ENCODE results near the gene TRIM68. TPM values are rescaled to one million over a fixed set of nuclear protein-coding genes. Genes with fewer than 3 reads are reported as not detected.

The TRIM68 gene
- total RNA-seq, 2 experiments from 2014 or later, result 8.7 to 9.2 TPM

GRCh38 chr11:4636962-4637661 is 29.1 kb upstream of the TRIM68 start, which contains the start of gene OR51D1:
TSS of gene OR51D1 (plus strand) at chr11:4637477. CDS start at chr11:4639791, 2,314 bp downstream.
- intact Hi-C loops (cut with micrococcal nuclease), result loop anchor here (1.0 to 10.0 kb wide), 4 partner anchors 188 to 745 kb away; partner anchors contain the start of genes OR51F2 and OR51M1
- no peaks in the 10 kb centered on the region for H3K36me3 Mint-ChIP-seq
- ChIA-PET CTCF (interaction anchor here (0.6 to 4.1 kb wide), 34 partner anchors 8 to 1254 kb away, joined by 3 to 38 read pairs (median 4); partner anchors contain the start of genes OR51E2 and TRIM68), POLR2A (no interaction called here)
- peaks cover 2% of the 10 kb centered on the region for H3K27me3 Mint-ChIP-seq
- no peaks in the 10 kb centered on the region for H3K9me3 Mint-ChIP-seq
- DNase-seq, result peak; percentile 76
- H3K4me1 Mint-ChIP-seq (ENCODE audit: low read depth), result no peaks in the 10 kb centered on the region
- H3K27ac Mint-ChIP-seq, result no peak within 1 kb of the TSS
- no peak within 1 kb of the TSS for H3K4me3 Mint-ChIP-seq

- CTCF ChIA-PET, result interaction anchor here (0.5 to 4.1 kb wide), 22 partner anchors 9 to 1255 kb away, joined by 3 to 38 read pairs (median 4); no protein-coding TSS in a partner anchor
- POLR2A ChIA-PET, result no interaction called here
These were observed 28.1 kb upstream of the TRIM68 start for GRCh38 chr11:4636136-4636535.

DNA sequence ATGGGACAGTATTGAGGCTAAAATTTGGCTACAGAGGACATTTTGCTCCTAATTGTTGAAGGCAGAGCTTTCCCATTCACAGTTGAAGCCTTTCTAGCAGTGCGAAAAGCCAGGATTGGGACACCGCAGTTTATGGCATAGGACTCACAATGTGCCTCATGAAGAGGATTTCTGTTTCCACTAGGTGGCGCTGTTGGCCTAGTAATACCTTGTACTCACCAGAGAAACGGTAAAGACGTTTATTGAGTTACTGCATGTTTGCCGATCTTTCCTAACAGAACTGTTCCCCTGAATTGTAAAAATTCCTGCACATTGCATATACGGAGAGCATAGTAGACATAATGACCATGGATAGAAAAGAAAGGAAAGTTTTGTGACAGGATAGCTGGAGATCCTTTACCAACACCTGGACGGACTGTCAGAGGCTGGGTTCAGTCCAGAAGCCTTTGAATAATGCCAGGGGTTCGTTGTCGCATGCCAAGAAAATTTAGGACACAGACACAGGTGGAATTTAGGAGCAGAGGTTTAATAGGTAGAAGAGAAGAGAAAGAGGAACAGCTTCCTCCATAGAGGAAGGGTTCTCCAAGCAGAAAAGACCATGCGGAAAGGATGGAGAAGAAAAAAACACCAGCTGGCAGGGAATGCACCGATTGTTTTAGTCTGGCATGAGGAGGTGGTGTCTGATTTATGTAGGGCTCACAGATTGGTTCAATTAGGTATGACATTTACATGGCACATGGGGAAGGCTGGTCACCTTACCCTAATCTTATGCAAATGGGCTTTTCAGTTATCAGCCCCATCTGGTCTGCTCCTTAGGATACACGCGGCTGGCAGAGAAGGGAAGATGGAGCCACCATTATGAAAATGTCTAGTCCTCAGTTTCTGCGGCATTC is 18.4 kb upstream of the TRIM68 start:
- Mint-ChIP-seq H3K36me3 (peaks cover 4% of the 10 kb centered on the region), H3K4me1 (ENCODE audit: low read depth) (no peaks in the 10 kb centered on the region), H3K4me3 (no peak overlapping the region), H3K27ac (no peak overlapping the region), H3K9me3 (peaks cover 16% of the 10 kb centered on the region), H3K27me3 (peaks cover 28% of the 10 kb centered on the region)
- POLR2A ChIA-PET, result no interaction called here
- CTCF ChIA-PET, result interaction anchor here (3.9 kb wide), 1 partner anchor 11 kb away, joined by 38 read pairs; the partner anchor contains the start of gene OR51D1
- intact Hi-C loops (cut with micrococcal nuclease), result no loop called here
- peak; percentile 58 for DNase-seq

More at GRCh38 chr11:4636136-4636535, 28.1 kb upstream of the TRIM68 start:
- no peak for DNase-seq
- no peaks in the 10 kb centered on the region for H3K9me3 Mint-ChIP-seq
- no peaks in the 10 kb centered on the region for H3K36me3 Mint-ChIP-seq
- peaks cover 4% of the 10 kb centered on the region for H3K27me3 Mint-ChIP-seq
- no peak overlapping the region for H3K4me3 Mint-ChIP-seq
- intact Hi-C loops (cut with micrococcal nuclease), result loop anchor here (2.0 to 10.0 kb wide), 3 partner anchors 189 to 746 kb away; partner anchors contain the start of genes OR51F2 and OR51M1
- H3K27ac Mint-ChIP-seq, result no peak overlapping the region
- H3K4me1 Mint-ChIP-seq (ENCODE audit: low read depth), result no peaks in the 10 kb centered on the region

- Mint-ChIP-seq H3K27ac (no peak overlapping the region), H3K9me3 (no peaks in the 10 kb centered on the region), H3K27me3 (peaks cover 11% of the 10 kb centered on the region), H3K36me3 (no peaks in the 10 kb centered on the region), H3K4me3 (no peak overlapping the region), H3K4me1 (ENCODE audit: low read depth) (no peaks in the 10 kb centered on the region)
- no peak for DNase-seq
- ChIA-PET POLR2A (no interaction called here), CTCF (no interaction called here)
- intact Hi-C loops (cut with micrococcal nuclease), result no loop called here
These were observed 11.5 kb upstream of the TRIM68 start for GRCh38 chr11:4619514-4619913.

- Mint-ChIP-seq H3K27ac (no peak overlapping the region), H3K9me3 (no peaks in the 10 kb centered on the region), H3K4me1 (ENCODE audit: low read depth) (no peaks in the 10 kb centered on the region), H3K4me3 (no peak overlapping the region), H3K36me3 (no peaks in the 10 kb centered on the region), H3K27me3 (peaks cover 11% of the 10 kb centered on the region)
- intact Hi-C loops (cut with micrococcal nuclease), result no loop called here
- CTCF ChIA-PET, result no interaction called here
- no peak for DNase-seq
- POLR2A ChIA-PET, result no interaction called here
These were observed 7.9 kb upstream of the TRIM68 start for GRCh38 chr11:4615856-4616444.

GRCh38 chr11:4611986-4612385 is 4.0 kb upstream of the TRIM68 start:
- H3K9me3 Mint-ChIP-seq, result no peaks in the 10 kb centered on the region
- ChIA-PET CTCF (interaction anchor here (1.5 kb wide), 1 partner anchor 25 kb away, joined by 10 read pairs; the partner anchor contains the start of gene OR51D1), POLR2A (no interaction called here)
- H3K27me3 Mint-ChIP-seq, result peaks cover 2% of the 10 kb centered on the region
- intact Hi-C loops (cut with micrococcal nuclease), result no loop called here
- H3K4me3 Mint-ChIP-seq, result no peak overlapping the region
- no peak for DNase-seq
- peaks cover 24% of the 10 kb centered on the region for H3K4me1 Mint-ChIP-seq (ENCODE audit: low read depth)
- no peak overlapping the region for H3K27ac Mint-ChIP-seq
- no peaks in the 10 kb centered on the region for H3K36me3 Mint-ChIP-seq

GRCh38 chr11:4610258-4610935 is 2.4 kb upstream of the TRIM68 start:
- Mint-ChIP-seq H3K27me3 (no peaks in the 10 kb centered on the region), H3K9me3 (no peaks in the 10 kb centered on the region), H3K4me1 (ENCODE audit: low read depth) (peaks cover 34% of the 10 kb centered on the region), H3K27ac (peak overlapping the region; percentile 74), H3K36me3 (no peaks in the 10 kb centered on the region), H3K4me3 (peak overlapping the region; percentile 45)
- DNase-seq, result peak; percentile 54
- CTCF ChIA-PET, result interaction anchor here (1.1 kb wide), 1 partner anchor 423 kb away, joined by 3 read pairs; no protein-coding TSS in a partner anchor
- POLR2A ChIA-PET, result no interaction called here
- intact Hi-C loops (cut with micrococcal nuclease), result no loop called here

DNA sequence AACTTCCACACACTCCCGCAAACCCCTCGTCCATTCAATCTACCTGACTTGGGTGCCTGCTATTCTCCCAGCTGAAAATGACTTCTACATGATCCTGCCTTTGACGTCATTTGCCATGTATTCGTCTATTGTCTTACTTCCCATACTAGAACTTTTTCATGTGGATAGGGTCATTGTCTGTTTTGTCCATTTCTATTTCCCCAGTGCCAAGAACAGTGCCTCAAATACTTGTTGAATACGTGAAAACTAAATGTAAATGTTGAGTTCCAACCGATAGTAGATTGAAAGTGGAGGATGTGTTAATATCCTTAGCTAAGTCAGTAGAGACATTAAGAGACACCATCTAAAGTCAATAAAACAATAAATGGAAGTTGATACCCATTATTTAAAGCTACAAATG is 935 bp downstream of the TRIM68 start:
- Mint-ChIP-seq H3K36me3 (peaks cover 4% of the 10 kb centered on the region), H3K4me1 (ENCODE audit: low read depth) (peaks cover 34% of the 10 kb centered on the region), H3K9me3 (no peaks in the 10 kb centered on the region), H3K27ac (peak overlapping the region; percentile 87), H3K27me3 (no peaks in the 10 kb centered on the region), H3K4me3 (peak overlapping the region; percentile 93)
- intact Hi-C loops (cut with micrococcal nuclease), result loop anchor here (5.0 to 10.0 kb wide), 5 partner anchors 115 to 1628 kb away; partner anchors contain the start of genes CNGA4, FHIP1B, TRIM22 and TRIM34
- DNase-seq, result no peak
- ChIA-PET CTCF (interaction anchor here (1.2 to 1.8 kb wide), 2 partner anchors 30 to 420 kb away, joined by 6 to 7 read pairs; partner anchors contain the start of gene OR51D1), POLR2A (no interaction called here)

GRCh38 chr11:4606231-4607015 is 1.6 kb downstream of the TRIM68 start:
- H3K4me3 Mint-ChIP-seq, result peak overlapping the region; percentile 93
- H3K27me3 Mint-ChIP-seq, result no peaks in the 10 kb centered on the region
- H3K36me3 Mint-ChIP-seq, result peaks cover 9% of the 10 kb centered on the region
- H3K9me3 Mint-ChIP-seq, result no peaks in the 10 kb centered on the region
- no peak for DNase-seq
- intact Hi-C loops (cut with micrococcal nuclease), result loop anchor here (5.0 to 10.0 kb wide), 5 partner anchors 114 to 1628 kb away; partner anchors contain the start of genes CNGA4, FHIP1B, TRIM22 and TRIM34
- peaks cover 34% of the 10 kb centered on the region for H3K4me1 Mint-ChIP-seq (ENCODE audit: low read depth)
- no peak overlapping the region for H3K27ac Mint-ChIP-seq
- CTCF ChIA-PET, result interaction anchor here (1.2 to 1.8 kb wide), 2 partner anchors 31 to 419 kb away, joined by 6 to 7 read pairs; partner anchors contain the start of gene OR51D1
- POLR2A ChIA-PET, result no interaction called here

GRCh38 chr11:4605057-4605456 is 3.0 kb downstream of the TRIM68 start:
- intact Hi-C loops (cut with micrococcal nuclease), result loop anchor here (5.0 to 10.0 kb wide), 5 partner anchors 113 to 1630 kb away; partner anchors contain the start of genes CNGA4, FHIP1B, TRIM22 and TRIM34
- CTCF ChIA-PET, result no interaction called here

More at GRCh38 chr11:4605057-4605456, 3.0 kb downstream of the TRIM68 start:
- no peak overlapping the region for H3K4me3 Mint-ChIP-seq
- peaks cover 19% of the 10 kb centered on the region for H3K36me3 Mint-ChIP-seq
- POLR2A ChIA-PET, result no interaction called here
- peaks cover 29% of the 10 kb centered on the region for H3K4me1 Mint-ChIP-seq (ENCODE audit: low read depth)
- H3K27ac Mint-ChIP-seq, result no peak overlapping the region
- no peaks in the 10 kb centered on the region for H3K9me3 Mint-ChIP-seq
- DNase-seq, result no peak
- H3K27me3 Mint-ChIP-seq, result no peaks in the 10 kb centered on the region

Data from activated CD4-positive, alpha-beta memory T cell treated with anti-CD3 and anti-CD28 coated beads for 36 hours (primary cell).